ENCODE data around the gene HEXA.

HEXA gene

GRCh38 chr15:72369964-72370363 lies 5.8 kb downstream of the HEXA start:
- peaks cover 10% of the 10 kb centered on the region for H3K4me1 ChIP-seq (ENCODE audit: insufficient read depth, low read length, severe bottlenecking)
- no peak for TF ChIP-seq EZH2 (IDR thresholded peaks at IDR 0.05; ENCODE audit: borderline replicate concordance, low read length)
- no peak overlapping the region for H3K4me3 ChIP-seq (ENCODE audit: low read depth, low read length, poor library complexity, severe bottlenecking)
- no peaks in the 10 kb centered on the region for H3K27me3 ChIP-seq (ENCODE audit: insufficient read depth, low read length)
- no peaks in the 10 kb centered on the region for H3K9me2 ChIP-seq (ENCODE audit: low read depth, low read length)
- no peaks in the 10 kb centered on the region for H4K20me1 ChIP-seq (ENCODE audit: insufficient read depth, low read length)
- H3F3A ChIP-seq (ENCODE audit: insufficient read depth, low read length), result no peaks in the 10 kb centered on the region
- H3K9ac ChIP-seq (ENCODE audit: low read length), result no peak overlapping the region
- peaks cover 7% of the 10 kb centered on the region; the same call in 1 of the 2 replicates for H3K36me3 ChIP-seq (ENCODE audit: insufficient read depth, low read length)
- no peaks in the 10 kb centered on the region for H3K9me3 ChIP-seq (ENCODE audit: low read length)
- no peak overlapping the region for H2AFZ ChIP-seq (ENCODE audit: low read length)
- H3K4me2 ChIP-seq (ENCODE audit: low read length), result no peak overlapping the region
- peaks cover 19% of the 10 kb centered on the region for H3K79me2 ChIP-seq (ENCODE audit: insufficient read depth, low read length)
- no peak overlapping the region for H3K27ac ChIP-seq (ENCODE audit: low read depth, low read length, poor library complexity, severe bottlenecking)

DNA sequence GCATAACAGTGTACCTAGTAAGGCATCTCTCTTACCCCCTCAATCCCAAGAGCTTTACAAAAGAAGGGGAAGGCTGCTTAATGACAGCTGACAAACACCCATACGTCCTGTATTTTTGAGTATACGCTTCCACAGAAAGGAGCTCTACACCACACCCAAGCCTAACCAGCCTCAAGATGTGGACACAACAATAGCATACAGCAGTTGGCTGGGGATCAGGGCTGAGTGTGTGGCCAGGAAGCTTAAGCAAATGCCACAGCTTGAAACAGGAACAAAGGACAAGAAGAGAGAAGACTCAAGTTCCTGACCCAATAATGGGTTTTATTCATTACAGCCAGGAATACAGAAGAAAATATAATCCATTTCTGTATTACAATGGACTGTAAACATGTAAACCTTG lies 6.9 kb downstream of the HEXA start:
- Histone ChIP-seq H3K4me2 (ENCODE audit: low read length) (no peak overlapping the region), H3K79me2 (ENCODE audit: insufficient read depth, low read length) (peaks cover 8% of the 10 kb centered on the region; the same call in 1 of the 2 replicates), H4K20me1 (ENCODE audit: insufficient read depth, low read length) (no peaks in the 10 kb centered on the region), H3K27me3 (ENCODE audit: insufficient read depth, low read length) (no peaks in the 10 kb centered on the region), H3K4me1 (ENCODE audit: insufficient read depth, low read length, severe bottlenecking) (no peaks in the 10 kb centered on the region), H3K9me3 (ENCODE audit: low read length) (no peaks in the 10 kb centered on the region), H3F3A (ENCODE audit: insufficient read depth, low read length) (no peaks in the 10 kb centered on the region), H3K9me2 (ENCODE audit: low read depth, low read length) (no peaks in the 10 kb centered on the region), H3K36me3 (ENCODE audit: insufficient read depth, low read length) (peaks cover 7% of the 10 kb centered on the region; the same call in 1 of the 2 replicates), H3K27ac (ENCODE audit: low read depth, low read length, poor library complexity, severe bottlenecking) (no peak overlapping the region), H2AFZ (ENCODE audit: low read length) (no peak overlapping the region), H3K9ac (ENCODE audit: low read length) (no peak overlapping the region), H3K4me3 (ENCODE audit: low read depth, low read length, poor library complexity, severe bottlenecking) (no peak overlapping the region)
- no peak for TF ChIP-seq EZH2 (IDR thresholded peaks at IDR 0.05; ENCODE audit: borderline replicate concordance, low read length)
- no peak for TF ChIP-seq CTCF (IDR thresholded peaks at IDR 0.05; ENCODE audit: low read length)

GRCh38 chr15:72368325-72368724 lies 7.5 kb downstream of the HEXA start:
- no peaks in the 10 kb centered on the region for H3K9me2 ChIP-seq (ENCODE audit: low read depth, low read length)
- H3K4me3 ChIP-seq (ENCODE audit: low read depth, low read length, poor library complexity, severe bottlenecking), result no peak overlapping the region
- peaks cover 6% of the 10 kb centered on the region; the same call in 1 of the 2 replicates for H3K79me2 ChIP-seq (ENCODE audit: insufficient read depth, low read length)
- H3F3A ChIP-seq (ENCODE audit: insufficient read depth, low read length), result no peaks in the 10 kb centered on the region
- H3K4me2 ChIP-seq (ENCODE audit: low read length), result no peak overlapping the region
- no peak overlapping the region for H3K27ac ChIP-seq (ENCODE audit: low read depth, low read length, poor library complexity, severe bottlenecking)
- H3K4me1 ChIP-seq (ENCODE audit: insufficient read depth, low read length, severe bottlenecking), result no peaks in the 10 kb centered on the region
- no peak overlapping the region for H2AFZ ChIP-seq (ENCODE audit: low read length)
- H3K27me3 ChIP-seq (ENCODE audit: insufficient read depth, low read length), result no peaks in the 10 kb centered on the region
- TF ChIP-seq CTCF (IDR thresholded peaks at IDR 0.05; ENCODE audit: low read length) (no peak), EZH2 (IDR thresholded peaks at IDR 0.05; ENCODE audit: borderline replicate concordance, low read length) (no peak)
- H3K9me3 ChIP-seq (ENCODE audit: low read length), result no peaks in the 10 kb centered on the region
- no peak overlapping the region for H3K9ac ChIP-seq (ENCODE audit: low read length)
- no peaks in the 10 kb centered on the region for H4K20me1 ChIP-seq (ENCODE audit: insufficient read depth, low read length)
- H3K36me3 ChIP-seq (ENCODE audit: insufficient read depth, low read length), result peaks cover 7% of the 10 kb centered on the region; the same call in 1 of the 2 replicates

DNA sequence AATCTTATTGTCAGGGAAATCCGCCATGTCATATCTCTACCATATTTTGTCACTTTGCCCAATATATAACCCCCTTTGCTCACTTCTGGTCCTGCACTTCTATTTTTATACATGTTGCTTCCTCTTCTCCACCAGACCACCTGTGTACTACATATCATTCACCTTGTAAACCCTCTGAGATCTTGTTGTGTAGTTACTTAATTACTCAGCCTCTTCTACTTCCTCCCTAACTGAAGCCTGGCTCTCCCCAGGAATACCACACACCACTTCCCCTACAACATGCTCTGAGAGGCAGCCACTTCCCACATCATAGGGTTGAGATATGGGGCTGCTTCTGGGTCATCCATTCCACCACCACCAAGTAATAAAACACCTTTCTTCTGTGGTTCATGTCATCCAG lies 10.0 kb downstream of the HEXA start:
- no peak overlapping the region for H3K9ac ChIP-seq (ENCODE audit: low read length)
- no peak overlapping the region for H3K4me3 ChIP-seq (ENCODE audit: low read depth, low read length, poor library complexity, severe bottlenecking)
- H3K9me3 ChIP-seq (ENCODE audit: low read length), result no peaks in the 10 kb centered on the region
- TF ChIP-seq CTCF (IDR thresholded peaks at IDR 0.05; ENCODE audit: low read length) (no peak), EZH2 (IDR thresholded peaks at IDR 0.05; ENCODE audit: borderline replicate concordance, low read length) (no peak)
- H3K79me2 ChIP-seq (ENCODE audit: insufficient read depth, low read length), result no peaks in the 10 kb centered on the region
- H3K27ac ChIP-seq (ENCODE audit: low read depth, low read length, poor library complexity, severe bottlenecking), result no peak overlapping the region
- H3K36me3 ChIP-seq (ENCODE audit: insufficient read depth, low read length), result peaks cover 7% of the 10 kb centered on the region; the same call in 1 of the 2 replicates
- no peaks in the 10 kb centered on the region for H4K20me1 ChIP-seq (ENCODE audit: insufficient read depth, low read length)
- no peaks in the 10 kb centered on the region for H3K4me1 ChIP-seq (ENCODE audit: insufficient read depth, low read length, severe bottlenecking)
- H3K9me2 ChIP-seq (ENCODE audit: low read depth, low read length), result no peaks in the 10 kb centered on the region
- H2AFZ ChIP-seq (ENCODE audit: low read length), result no peak overlapping the region
- no peak overlapping the region for H3K4me2 ChIP-seq (ENCODE audit: low read length)
- H3F3A ChIP-seq (ENCODE audit: insufficient read depth, low read length), result no peaks in the 10 kb centered on the region
- H3K27me3 ChIP-seq (ENCODE audit: insufficient read depth, low read length), result no peaks in the 10 kb centered on the region

Data from OCI-LY1 (cell line).